Renal cortex interstitium (tissue), 15 donors: ENCODE data around the gene MRPL49. TPM values are rescaled to one million over a fixed set of nuclear protein-coding genes. Genes with fewer than 3 reads are reported as not detected.
A peak's percentile ranks its signal among the peaks of the same experiment; 100 is the strongest.

ENCODE experiments used
- DNase-seq, 11 donors: peaks; one replicate each; pipeline ENCODE4 v3.0.0-alpha.2; 2013; ENCODE audit warnings: low read depth in 9 of 11, low spot score in 4 of 11; ENCODE audit errors: extremely low read depth in 1 of 11
- long read RNA-seq, 16 experiments: transcript quantifications; one replicate each; lab custom pipeline, GENCODE V29; 2026
- polyA plus RNA-seq, 3 donors: library from polyadenylated mRNA; unstranded; fragments of 120-200 nt; gene quantifications; one replicate each; pipeline ENCODE4 v1.2.1, GENCODE V29; 2013; ENCODE audit not compliant: insufficient read length in 3 of 3

Gene MRPL49
- 10 to 100 TPM; 55.7 to 59.3 (median 57.2) TPM for polyA plus RNA-seq
- long read RNA-seq, donor 1, transcript MRPL49-201 (4 exons, 2,019 nt) = major isoform, 17 of 18 reads
- long read RNA-seq, donor 1, partial matches to known transcripts = 0 of 18 reads
- long read RNA-seq, donor 1, other reads (novel, unspliced or antisense) = 0 of 18 reads
- long read RNA-seq, donor 2, transcript MRPL49-201 (4 exons, 2,019 nt) = major isoform, 19 of 19 reads
- long read RNA-seq, donor 2, partial matches to known transcripts = 0 of 19 reads
- long read RNA-seq, donor 2, other reads (novel, unspliced or antisense) = 0 of 19 reads
- long read RNA-seq, donor 3, transcript MRPL49-201 (4 exons, 2,019 nt) = major isoform, 27 of 29 reads
- long read RNA-seq, donor 3, partial matches to known transcripts = 0 of 29 reads
- long read RNA-seq, donor 3, other reads (novel, unspliced or antisense) = 0 of 29 reads
- long read RNA-seq, donor 4, transcript MRPL49-201 (4 exons, 2,019 nt) = major isoform, 16 of 19 reads
- long read RNA-seq, donor 4, partial matches to known transcripts = 0 of 19 reads
- long read RNA-seq, donor 4, other reads (novel, unspliced or antisense) = 0 of 19 reads
- long read RNA-seq, donor 5 = 0 reads
- long read RNA-seq, donor 6, transcript MRPL49-201 (4 exons, 2,019 nt) = major isoform, 20 of 23 reads
- long read RNA-seq, donor 6, partial matches to known transcripts = 0 of 23 reads
- long read RNA-seq, donor 6, other reads (novel, unspliced or antisense) = 0 of 23 reads
- long read RNA-seq, donor 7, transcript MRPL49-201 (4 exons, 2,019 nt) = major isoform, 33 of 35 reads
- long read RNA-seq, donor 7, partial matches to known transcripts = 0 of 35 reads
- long read RNA-seq, donor 7, other reads (novel, unspliced or antisense) = 0 of 35 reads
- long read RNA-seq, donor 8, transcript MRPL49-201 (4 exons, 2,019 nt) = major isoform, 40 of 43 reads
- long read RNA-seq, donor 8, partial matches to known transcripts = 0 of 43 reads
- long read RNA-seq, donor 8, other reads (novel, unspliced or antisense) = 0 of 43 reads
- long read RNA-seq, donor 9, transcript MRPL49-201 (4 exons, 2,019 nt) = major isoform, 14 of 15 reads
- long read RNA-seq, donor 9, partial matches to known transcripts = 0 of 15 reads
- long read RNA-seq, donor 9, other reads (novel, unspliced or antisense) = 0 of 15 reads
- long read RNA-seq, donor 10, transcript MRPL49-201 (4 exons, 2,019 nt) = major isoform, 25 of 33 reads
- long read RNA-seq, donor 10, partial matches to known transcripts = 6 of 33 reads
- long read RNA-seq, donor 10, other reads (novel, unspliced or antisense) = 0 of 33 reads
- long read RNA-seq, donor 11, transcript MRPL49-201 (4 exons, 2,019 nt) = major isoform, 10 of 13 reads
- long read RNA-seq, donor 11, partial matches to known transcripts = 0 of 13 reads
- long read RNA-seq, donor 11, other reads (novel, unspliced or antisense) = 0 of 13 reads
- long read RNA-seq, donor 12, transcript MRPL49-201 (4 exons, 2,019 nt) = major isoform, 13 of 13 reads
- long read RNA-seq, donor 12, partial matches to known transcripts = 0 of 13 reads
- long read RNA-seq, donor 12, other reads (novel, unspliced or antisense) = 0 of 13 reads
- long read RNA-seq, donor 13 = 0 reads
- long read RNA-seq, donor 14, transcript MRPL49-201 (4 exons, 2,019 nt) = major isoform, 20 of 21 reads
- long read RNA-seq, donor 14, partial matches to known transcripts = 0 of 21 reads
- long read RNA-seq, donor 14, other reads (novel, unspliced or antisense) = 0 of 21 reads
- long read RNA-seq, donor 15, transcript MRPL49-201 (4 exons, 2,019 nt) = major isoform, 13 of 17 reads
- long read RNA-seq, donor 15, partial matches to known transcripts = 0 of 17 reads
- long read RNA-seq, donor 15, other reads (novel, unspliced or antisense) = 0 of 17 reads
- long read RNA-seq, donor 16, transcript MRPL49-201 (4 exons, 2,019 nt) = major isoform, 47 of 58 reads
- long read RNA-seq, donor 16, partial matches to known transcripts = 5 of 58 reads
- long read RNA-seq, donor 16, other reads (novel, unspliced or antisense) = 0 of 58 reads

DNA sequence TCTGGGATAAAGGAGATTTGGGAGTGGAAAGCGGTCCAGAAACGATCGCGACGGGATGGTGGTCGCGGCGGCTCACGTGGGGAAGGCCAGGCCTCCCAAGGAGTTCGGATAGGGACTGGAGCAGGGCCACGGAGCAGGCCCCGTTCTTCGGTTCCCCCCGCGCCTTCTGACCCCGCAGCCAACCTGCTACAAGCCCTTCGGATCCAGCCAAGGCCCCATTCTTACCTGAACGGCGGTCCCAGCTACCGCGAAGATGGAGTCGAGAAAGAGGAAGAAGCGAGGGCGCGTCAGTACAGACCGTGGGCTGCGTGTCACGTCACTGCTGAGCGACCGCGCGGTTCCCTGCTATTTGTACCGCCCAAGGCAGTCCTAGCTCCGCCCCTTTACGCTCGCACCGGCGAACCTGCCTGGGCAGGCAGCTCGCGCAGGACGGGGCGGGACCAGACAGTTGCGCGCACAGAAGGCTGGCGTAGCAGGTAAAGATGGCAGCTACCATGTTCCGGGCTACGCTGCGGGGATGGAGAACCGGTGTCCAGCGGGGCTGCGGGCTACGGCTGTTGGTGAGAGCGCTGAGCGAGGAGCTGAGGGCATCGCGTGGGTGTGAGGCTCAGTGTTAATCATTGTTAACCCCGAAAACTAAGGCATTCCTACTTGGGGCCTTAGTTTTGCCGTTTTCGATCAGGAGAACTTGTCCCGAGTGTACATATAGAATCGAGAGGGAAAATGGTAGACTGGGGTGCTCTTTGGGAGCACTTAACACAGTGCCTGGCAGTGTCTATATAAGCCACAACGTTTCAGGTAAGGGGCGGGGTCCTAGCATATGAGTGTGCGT lies at the start of gene MRPL49, which contains the start of gene FAU:
Gene MRPL49, plus strand, starts transcription at position 457 of the 832 bp plus-strand sequence. Its CDS starts 26 bp downstream, at position 483.
Gene FAU, minus strand, starts transcription at position 270 of the 832 bp plus-strand sequence. CDS start 321 bp downstream, outside the sequence.
- peak; percentile 87 to 98 (median 96) for DNase-seq

DNA sequence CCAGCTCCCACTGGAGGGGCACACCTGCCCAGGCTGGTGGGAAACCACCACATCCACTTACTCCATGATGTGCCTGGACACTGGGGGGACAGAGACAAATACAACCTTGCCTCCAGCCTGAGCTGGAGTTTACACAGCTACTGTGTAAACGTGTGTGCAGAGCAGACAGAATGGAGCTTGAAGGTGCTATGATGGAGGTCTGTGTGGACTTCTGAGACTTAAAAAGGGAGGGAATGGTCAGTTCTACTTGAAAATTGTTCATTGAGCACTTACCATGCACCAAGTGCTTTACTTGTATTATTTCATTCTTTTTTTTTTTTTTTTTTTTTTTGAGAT lies 49.5 kb upstream of the MRPL49 start:
- no peak for DNase-seq

DNA sequence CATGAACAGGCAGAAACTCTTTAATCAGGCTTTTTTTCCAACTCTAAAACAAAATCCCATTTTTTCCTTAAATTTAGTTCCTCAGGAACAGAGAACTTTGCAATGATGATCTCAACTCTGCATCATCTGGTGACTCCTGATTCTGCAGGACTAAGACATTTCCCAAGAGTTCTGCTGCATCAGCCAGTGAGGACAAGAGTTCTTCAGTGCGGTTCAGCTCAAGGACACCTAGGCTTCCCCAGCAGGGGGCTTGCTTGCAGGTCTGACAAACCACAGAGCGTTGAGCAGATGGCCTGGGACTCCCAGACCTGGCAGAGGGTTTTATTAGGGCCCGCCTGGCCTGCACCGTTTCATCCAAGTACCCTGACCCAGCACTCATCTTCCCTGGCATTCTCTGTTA lies 44.7 kb upstream of the MRPL49 start:
- DNase-seq = no peak

DNA sequence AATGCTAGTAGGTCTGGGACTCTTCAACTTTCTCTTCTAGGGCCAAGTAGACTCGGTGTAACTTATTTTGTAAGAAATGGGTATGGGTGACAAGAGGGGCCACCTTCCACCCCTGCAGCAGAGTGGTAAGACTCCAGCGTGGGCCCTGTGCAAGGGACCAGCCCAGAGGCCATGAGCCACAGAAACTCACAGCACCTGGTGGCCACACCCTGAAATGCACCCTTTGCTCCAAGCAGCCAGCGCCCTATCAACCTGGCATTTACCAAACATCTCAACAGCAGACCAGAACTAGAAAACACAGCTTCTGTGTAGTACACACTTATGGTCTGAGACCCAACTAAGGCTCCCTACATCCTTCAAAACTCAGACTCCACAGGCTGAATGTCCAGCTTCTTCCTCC lies 44.0 kb upstream of the MRPL49 start:
- no peak for DNase-seq

DNA sequence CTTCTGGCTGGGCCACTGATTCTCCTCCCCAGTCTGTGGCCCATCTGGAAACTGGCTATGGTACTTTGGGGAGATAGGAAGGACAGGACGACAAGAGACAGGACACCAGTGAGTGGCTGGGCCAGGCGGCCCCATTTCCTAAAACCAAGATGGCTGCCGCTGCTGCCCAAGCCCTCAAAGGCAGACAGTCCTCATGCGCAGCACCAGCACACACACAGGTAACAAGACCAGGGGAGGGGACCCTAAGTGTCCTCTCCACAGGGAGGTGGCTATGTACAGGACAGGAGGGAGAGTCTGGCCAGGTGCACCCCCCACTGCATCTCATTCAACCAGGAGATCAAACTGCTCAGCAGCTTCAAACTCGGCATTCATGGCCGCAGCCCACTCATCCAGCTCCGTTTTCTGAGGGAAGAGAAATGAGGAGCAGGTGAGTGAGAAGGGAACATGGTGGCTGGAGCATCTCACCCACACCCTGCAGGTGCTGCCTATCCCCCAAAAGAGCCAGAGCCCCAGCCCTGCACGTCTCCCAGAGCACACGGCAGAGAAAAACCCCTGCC lies 43.3 kb upstream of the MRPL49 start:
- DNase-seq = no peak

DNA sequence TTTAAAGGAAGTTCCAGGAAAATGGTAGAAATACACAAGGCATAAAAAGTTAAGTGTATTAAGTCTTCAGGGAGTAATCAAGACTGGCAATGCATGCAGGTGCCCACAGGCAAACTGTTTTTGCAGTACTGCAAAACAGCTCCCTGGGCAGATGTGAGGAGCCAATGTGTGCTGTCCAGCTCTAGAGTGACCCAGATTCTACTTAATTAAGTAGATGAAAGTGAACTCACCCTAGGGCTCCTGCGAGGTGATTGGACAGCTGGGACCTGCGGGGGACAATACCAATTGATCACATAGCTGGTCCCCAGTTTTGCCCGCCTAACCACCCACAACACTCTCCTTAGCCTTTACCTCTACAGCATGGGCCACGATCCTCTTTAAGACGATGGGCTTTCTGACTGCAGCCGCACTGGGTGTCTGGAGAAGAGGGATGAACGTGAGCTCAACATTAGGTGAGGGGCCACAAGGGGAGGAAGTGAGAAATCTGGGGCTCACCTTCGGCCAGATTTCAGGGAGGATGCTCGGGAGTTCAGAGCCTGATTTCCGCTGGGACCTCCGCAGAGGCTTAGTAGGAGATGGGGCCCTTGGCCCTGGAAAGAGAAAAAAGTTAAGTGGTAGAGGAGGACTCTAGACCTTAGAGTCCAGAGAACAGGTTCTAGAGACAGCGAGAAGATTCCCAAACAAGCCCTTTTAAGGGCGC lies 38.8 kb upstream of the MRPL49 start:
- DNase-seq = no peak

DNA sequence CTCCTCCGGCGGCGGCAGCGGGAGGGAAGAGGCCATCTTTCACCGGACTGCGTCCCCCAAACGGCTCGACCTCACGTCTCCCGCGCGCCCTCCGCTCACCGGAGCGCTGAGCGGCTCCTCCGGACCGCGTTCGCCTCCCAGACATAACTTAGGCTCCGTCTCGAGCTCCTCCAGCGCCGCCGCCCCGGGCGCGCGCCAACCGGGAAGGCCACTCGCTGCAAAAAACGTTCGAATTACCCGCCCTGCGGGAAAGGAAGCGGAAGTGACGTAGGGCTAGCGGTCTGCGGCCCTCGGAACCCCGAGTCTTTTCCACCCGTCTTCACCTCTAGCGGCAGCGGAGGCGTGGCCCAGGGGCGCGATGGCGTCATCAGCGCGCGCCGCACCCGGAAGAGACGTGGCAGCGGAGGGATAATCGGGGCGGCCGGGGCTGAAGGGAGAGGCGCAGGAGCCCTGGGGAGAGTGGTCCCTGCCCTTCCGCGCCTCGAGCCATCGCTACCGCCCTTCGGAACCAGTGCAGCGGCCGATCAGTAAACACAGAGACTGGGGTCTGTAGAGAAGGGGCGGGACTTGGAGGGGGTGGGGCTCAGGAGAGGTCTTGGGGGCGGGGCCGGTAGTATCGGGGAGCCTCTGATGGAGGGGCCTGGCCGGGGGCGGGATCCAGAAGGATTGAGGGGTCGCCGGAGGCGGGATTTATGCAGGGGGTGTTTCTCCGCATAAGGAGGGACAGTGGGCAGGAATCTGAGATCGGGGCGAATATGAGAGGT lies 38.1 kb upstream of the MRPL49 start, which contains the start of the genes CDCA5 and ZFPL1:
Gene CDCA5, minus strand, starts transcription at position 207 of the 764 bp plus-strand sequence. Its CDS starts 62 bp downstream, at position 145.
Gene ZFPL1, plus strand, starts transcription at position 389 of the 764 bp plus-strand sequence. CDS start 477 bp downstream, outside the sequence.
- peak; percentile 86 to 95 (median 92) for DNase-seq

DNA sequence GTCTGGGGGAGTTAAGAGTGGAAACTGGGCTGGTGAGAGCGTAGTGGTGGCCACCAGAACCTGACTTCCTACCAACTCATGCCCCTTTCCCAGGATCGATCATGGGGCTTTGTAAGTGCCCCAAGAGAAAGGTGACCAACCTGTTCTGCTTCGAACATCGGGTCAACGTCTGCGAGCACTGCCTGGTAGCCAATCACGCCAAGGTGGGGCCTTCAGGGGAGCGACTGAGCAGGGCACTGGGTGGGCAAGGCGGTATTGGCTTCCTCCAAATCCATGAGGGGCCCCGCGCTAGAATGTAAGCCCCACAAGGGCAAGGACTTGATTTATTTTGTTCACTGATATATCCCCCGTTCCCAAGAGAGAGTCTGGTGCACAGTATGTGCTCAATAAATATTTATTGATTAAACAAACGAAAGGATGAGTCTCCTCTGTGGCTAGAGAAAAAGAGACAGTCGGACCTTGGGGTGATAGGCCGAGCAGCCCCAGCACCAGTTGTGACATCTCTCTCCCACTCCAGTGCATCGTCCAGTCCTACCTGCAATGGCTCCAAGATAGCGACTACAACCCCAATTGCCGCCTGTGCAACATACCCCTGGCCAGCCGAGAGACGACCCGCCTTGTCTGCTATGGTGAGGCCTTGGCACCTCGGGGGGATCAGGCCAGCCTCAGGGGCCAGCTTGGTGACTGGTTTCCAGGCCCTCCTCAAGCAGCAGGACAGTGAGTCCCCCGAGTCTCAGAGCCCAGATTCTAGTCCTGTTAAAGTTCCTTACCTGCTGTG lies 37.3 kb upstream of the MRPL49 start:
- DNase-seq = no peak

DNA sequence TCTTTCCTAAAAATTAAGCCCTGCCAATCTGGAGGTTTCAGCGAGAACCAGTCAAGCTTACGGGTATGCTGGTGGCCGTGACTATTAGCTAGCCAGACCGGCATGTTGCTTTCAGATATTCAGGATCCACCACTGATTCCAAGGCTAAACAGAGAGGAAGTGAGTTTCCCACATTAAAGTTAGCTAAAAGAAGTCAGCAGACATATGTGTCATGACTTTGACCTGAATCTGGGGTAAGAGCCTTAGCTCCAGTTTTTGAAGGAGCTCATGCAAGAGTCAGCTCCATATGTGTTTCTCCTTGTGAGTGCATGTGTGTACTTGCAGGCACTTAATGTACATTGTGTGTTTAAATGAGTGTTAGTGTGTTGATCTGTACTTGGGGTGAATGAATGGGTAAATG lies 36.7 kb upstream of the MRPL49 start:
- DNase-seq = no peak

DNA sequence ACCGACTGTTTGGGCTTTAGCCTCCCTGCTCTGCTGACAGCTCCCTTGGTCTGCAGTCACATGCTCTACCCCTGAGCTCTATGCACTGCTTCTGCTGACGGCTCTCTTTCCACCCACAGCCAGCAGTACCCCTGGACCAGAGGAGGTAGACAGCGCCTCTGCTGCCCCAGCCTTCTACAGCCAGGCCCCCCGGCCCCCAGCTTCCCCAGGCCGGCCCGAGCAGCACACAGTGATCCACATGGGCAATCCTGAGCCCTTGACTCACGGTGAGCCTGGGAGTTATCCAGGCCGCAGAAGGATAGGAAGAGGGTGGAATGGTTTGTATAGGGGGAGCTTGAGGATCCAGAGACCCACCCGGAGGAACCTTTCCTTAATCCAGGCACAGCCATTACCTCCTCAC lies 35.3 kb upstream of the MRPL49 start:
- DNase-seq = no peak

DNA sequence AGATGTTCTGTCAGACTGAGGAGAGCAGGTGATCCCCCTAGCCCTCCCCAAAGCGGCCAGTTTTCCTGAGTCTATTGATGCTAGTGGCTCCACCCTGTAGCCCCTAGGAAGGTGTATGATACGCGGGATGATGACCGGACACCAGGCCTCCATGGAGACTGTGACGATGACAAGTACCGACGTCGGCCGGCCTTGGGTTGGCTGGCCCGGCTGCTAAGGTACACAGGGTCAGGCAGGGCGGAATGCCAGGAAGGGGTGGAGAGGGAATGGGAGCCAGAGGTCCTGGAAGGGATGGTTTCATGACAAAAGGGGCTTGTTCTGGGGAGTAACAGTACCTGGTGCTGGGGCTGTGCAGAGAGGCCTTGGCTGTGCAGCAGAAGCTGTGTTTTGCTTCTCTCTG lies 34.9 kb upstream of the MRPL49 start:
- no peak for DNase-seq

DNA sequence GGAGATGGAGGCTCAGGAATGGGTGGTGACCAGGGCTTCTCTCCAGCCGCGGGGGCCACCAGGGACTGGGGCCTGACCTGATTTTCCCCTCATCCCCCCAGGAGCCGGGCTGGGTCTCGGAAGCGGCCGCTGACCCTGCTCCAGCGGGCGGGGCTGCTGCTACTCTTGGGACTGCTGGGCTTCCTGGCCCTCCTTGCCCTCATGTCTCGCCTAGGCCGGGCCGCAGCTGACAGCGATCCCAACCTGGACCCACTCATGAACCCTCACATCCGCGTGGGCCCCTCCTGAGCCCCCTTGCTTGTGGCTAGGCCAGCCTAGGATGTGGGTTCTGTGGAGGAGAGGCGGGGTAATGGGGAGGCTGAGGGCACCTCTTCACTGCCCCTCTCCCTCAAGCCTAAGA lies 34.3 kb upstream of the MRPL49 start:
- DNase-seq = no peak

DNA sequence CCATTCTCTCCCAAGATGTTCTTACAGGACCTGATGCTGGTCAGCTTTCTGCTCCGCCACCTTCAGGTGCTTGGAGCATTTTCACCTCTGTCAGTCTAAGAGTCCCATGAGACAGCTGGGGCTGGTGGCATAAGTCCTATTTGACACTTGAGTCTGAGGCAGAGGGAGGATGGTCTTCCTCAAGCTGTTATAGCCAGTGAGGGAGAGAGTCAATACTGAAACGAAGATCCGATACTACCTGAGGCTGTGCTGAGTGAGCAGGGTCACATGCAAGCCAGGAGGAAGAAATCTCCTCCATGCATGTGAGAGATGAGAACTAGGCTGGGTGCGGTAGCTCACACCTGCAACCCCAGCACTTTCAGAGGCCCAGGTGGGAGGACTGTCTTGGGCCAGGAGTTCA lies 32.5 kb upstream of the MRPL49 start:
- DNase-seq = no peak

DNA sequence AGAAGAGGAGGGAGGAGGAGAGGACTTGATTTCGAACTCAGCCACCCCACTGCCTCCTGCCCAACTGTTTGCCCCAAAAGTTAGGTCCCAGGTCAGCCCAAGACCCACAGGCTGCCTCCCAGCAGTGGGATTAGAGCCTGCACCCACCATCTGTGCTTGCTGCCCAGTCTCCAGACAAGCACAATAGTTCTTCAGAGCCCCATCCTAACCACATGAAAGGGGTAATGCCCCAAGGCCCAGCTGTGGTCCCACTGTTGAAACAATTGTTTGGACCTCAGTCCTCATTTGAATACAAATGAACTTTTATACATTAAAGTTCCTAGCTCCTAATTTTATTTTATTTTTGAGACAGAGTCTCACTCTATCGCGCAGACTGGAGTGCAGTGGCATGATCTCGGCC lies 31.5 kb upstream of the MRPL49 start:
- no peak for DNase-seq
